ENCODE results near the gene NAALADL2. TPM values are rescaled to one million over a fixed set of nuclear protein-coding genes. Genes with fewer than 3 reads are reported as not detected.
"Not testable (repeated sequence)": the region's sequence is repeated elsewhere in the genome, so short reads cannot be mapped to it uniquely, and the experiment has no call there.

Gene NAALADL2
- polyA plus RNA-seq, 2 donors, result 0.26 to 0.54 TPM

- H3K27me3 ChIP-seq (ENCODE audit: control insufficient read depth in 1 of 2, insufficient read depth in 2 of 2, low read length in 2 of 2), result no peaks in the 10 kb centered on the region
- H3K4me1 ChIP-seq (ENCODE audit: control insufficient read depth in 2 of 2, insufficient read depth in 2 of 2, low read length in 1 of 2), result no peaks in the 10 kb centered on the region
- WGBS, 2 donors, result 82 to 83% methylated on average over 6 of the region's 6 CpGs
Observed at GRCh38 chr3:175411946-175412345, 552.8 kb downstream of the NAALADL2 start.

GRCh38 chr3:175413926-175414325 is 554.8 kb downstream of the NAALADL2 start:
- H3K27me3 ChIP-seq (ENCODE audit: control insufficient read depth in 1 of 2, insufficient read depth in 2 of 2, low read length in 2 of 2), result no peaks in the 10 kb centered on the region
- WGBS, 2 donors, result 87 to 91% methylated on average over 4 of the region's 4 CpGs
- no peaks in the 10 kb centered on the region for H3K4me1 ChIP-seq (ENCODE audit: control insufficient read depth in 2 of 2, insufficient read depth in 2 of 2, low read length in 1 of 2)
- H3K27ac ChIP-seq (ENCODE audit: low read depth in 2 of 2, low read length in 1 of 2), result no peak overlapping the region
- no peak overlapping the region for H3K4me3 ChIP-seq (ENCODE audit: low read depth in 1 of 2, low read length in 2 of 2)
- no peaks in the 10 kb centered on the region for H3K36me3 ChIP-seq (ENCODE audit: control insufficient read depth in 2 of 2, insufficient read depth in 2 of 2, low read length in 1 of 2)
- no peaks in the 10 kb centered on the region for H3K9me3 ChIP-seq (ENCODE audit: control insufficient read depth in 2 of 2, insufficient read depth in 1 of 2, low read depth in 1 of 2, low read length in 1 of 2)

More at GRCh38 chr3:175411946-175412345, 552.8 kb downstream of the NAALADL2 start:
- no peaks in the 10 kb centered on the region for H3K36me3 ChIP-seq (ENCODE audit: control insufficient read depth in 2 of 2, insufficient read depth in 2 of 2, low read length in 1 of 2)
- H3K9me3 ChIP-seq (ENCODE audit: control insufficient read depth in 2 of 2, insufficient read depth in 1 of 2, low read depth in 1 of 2, low read length in 1 of 2), result no peaks in the 10 kb centered on the region
- H3K27ac ChIP-seq (ENCODE audit: low read depth in 2 of 2, low read length in 1 of 2), result no peak overlapping the region
- no peak overlapping the region for H3K4me3 ChIP-seq (ENCODE audit: low read depth in 1 of 2, low read length in 2 of 2)

GRCh38 chr3:175416600-175416999 is 557.5 kb downstream of the NAALADL2 start:
- Histone ChIP-seq H3K27ac (ENCODE audit: low read depth in 2 of 2, low read length in 1 of 2) (no peak overlapping the region), H3K27me3 (ENCODE audit: control insufficient read depth in 1 of 2, insufficient read depth in 2 of 2, low read length in 2 of 2) (no peaks in the 10 kb centered on the region), H3K36me3 (ENCODE audit: control insufficient read depth in 2 of 2, insufficient read depth in 2 of 2, low read length in 1 of 2) (no peaks in the 10 kb centered on the region), H3K4me1 (ENCODE audit: control insufficient read depth in 2 of 2, insufficient read depth in 2 of 2, low read length in 1 of 2) (no peaks in the 10 kb centered on the region), H3K9me3 (ENCODE audit: control insufficient read depth in 2 of 2, insufficient read depth in 1 of 2, low read depth in 1 of 2, low read length in 1 of 2) (no peaks in the 10 kb centered on the region), H3K4me3 (ENCODE audit: low read depth in 1 of 2, low read length in 2 of 2) (no peak overlapping the region)
- WGBS, 2 donors, result 94 to 95% methylated on average over 2 of the region's 2 CpGs

- Histone ChIP-seq H3K27me3 (ENCODE audit: control insufficient read depth in 1 of 2, insufficient read depth in 2 of 2, low read length in 2 of 2) (no peaks in the 10 kb centered on the region), H3K4me3 (ENCODE audit: low read depth in 1 of 2, low read length in 2 of 2) (no peak overlapping the region), H3K4me1 (ENCODE audit: control insufficient read depth in 2 of 2, insufficient read depth in 2 of 2, low read length in 1 of 2) (no peaks in the 10 kb centered on the region), H3K36me3 (ENCODE audit: control insufficient read depth in 2 of 2, insufficient read depth in 2 of 2, low read length in 1 of 2) (no peaks in the 10 kb centered on the region), H3K9me3 (ENCODE audit: control insufficient read depth in 2 of 2, insufficient read depth in 1 of 2, low read depth in 1 of 2, low read length in 1 of 2) (no peaks in the 10 kb centered on the region), H3K27ac (ENCODE audit: low read depth in 2 of 2, low read length in 1 of 2) (no peak overlapping the region)
- 88% methylated on average over 1 of the region's 1 CpG for WGBS, 2 donors
Observed at GRCh38 chr3:175417426-175417825, 558.3 kb downstream of the NAALADL2 start.

GRCh38 chr3:175421902-175422301 is 562.8 kb downstream of the NAALADL2 start:
- H3K4me3 ChIP-seq (ENCODE audit: low read depth in 1 of 2, low read length in 2 of 2), result no peak overlapping the region
- no peaks in the 10 kb centered on the region for H3K4me1 ChIP-seq (ENCODE audit: control insufficient read depth in 2 of 2, insufficient read depth in 2 of 2, low read length in 1 of 2)
- H3K27me3 ChIP-seq (ENCODE audit: control insufficient read depth in 1 of 2, insufficient read depth in 2 of 2, low read length in 2 of 2), result no peaks in the 10 kb centered on the region
- peaks cover 0 to 2% of the 10 kb centered on the region in 2 donors for H3K9me3 ChIP-seq (ENCODE audit: control insufficient read depth in 2 of 2, insufficient read depth in 1 of 2, low read depth in 1 of 2, low read length in 1 of 2)
- H3K27ac ChIP-seq (ENCODE audit: low read depth in 2 of 2, low read length in 1 of 2), result no peak overlapping the region
- no peaks in the 10 kb centered on the region for H3K36me3 ChIP-seq (ENCODE audit: control insufficient read depth in 2 of 2, insufficient read depth in 2 of 2, low read length in 1 of 2)
- 68 to 73% methylated on average over 2 of the region's 2 CpGs for WGBS, 2 donors

- H3K27me3 ChIP-seq (ENCODE audit: control insufficient read depth in 1 of 2, insufficient read depth in 2 of 2, low read length in 2 of 2), result no peaks in the 10 kb centered on the region
- no peaks in the 10 kb centered on the region for H3K4me1 ChIP-seq (ENCODE audit: control insufficient read depth in 2 of 2, insufficient read depth in 2 of 2, low read length in 1 of 2)
- 77 to 87% methylated on average over 2 of the region's 2 CpGs for WGBS, 2 donors
- H3K27ac ChIP-seq (ENCODE audit: low read depth in 2 of 2, low read length in 1 of 2), result no peak overlapping the region
- H3K36me3 ChIP-seq (ENCODE audit: control insufficient read depth in 2 of 2, insufficient read depth in 2 of 2, low read length in 1 of 2), result no peaks in the 10 kb centered on the region
- H3K9me3 ChIP-seq (ENCODE audit: control insufficient read depth in 2 of 2, insufficient read depth in 1 of 2, low read depth in 1 of 2, low read length in 1 of 2), result peaks cover 0 to 2% of the 10 kb centered on the region in 2 donors
- H3K4me3 ChIP-seq (ENCODE audit: low read depth in 1 of 2, low read length in 2 of 2), result no peak overlapping the region
Observed at GRCh38 chr3:175422744-175423143, 563.6 kb downstream of the NAALADL2 start.

- not testable (repeated sequence) for H3K36me3 ChIP-seq (ENCODE audit: control insufficient read depth in 2 of 2, insufficient read depth in 2 of 2, low read length in 1 of 2); H3K27me3 ChIP-seq (ENCODE audit: control insufficient read depth in 1 of 2, insufficient read depth in 2 of 2, low read length in 2 of 2); H3K27ac ChIP-seq (ENCODE audit: low read depth in 2 of 2, low read length in 1 of 2); H3K4me3 ChIP-seq (ENCODE audit: low read depth in 1 of 2, low read length in 2 of 2); H3K4me1 ChIP-seq (ENCODE audit: control insufficient read depth in 2 of 2, insufficient read depth in 2 of 2, low read length in 1 of 2); H3K9me3 ChIP-seq (ENCODE audit: control insufficient read depth in 2 of 2, insufficient read depth in 1 of 2, low read depth in 1 of 2, low read length in 1 of 2)
- WGBS, 2 donors, result 85 to 90% methylated on average over 2 of the region's 2 CpGs
Observed at GRCh38 chr3:175423848-175424247, 564.7 kb downstream of the NAALADL2 start.

- Histone ChIP-seq H3K9me3 (ENCODE audit: control insufficient read depth in 2 of 2, insufficient read depth in 1 of 2, low read depth in 1 of 2, low read length in 1 of 2) (peaks cover 0 to 2% of the 10 kb centered on the region in 2 donors), H3K27ac (ENCODE audit: low read depth in 2 of 2, low read length in 1 of 2) (no peak overlapping the region), H3K27me3 (ENCODE audit: control insufficient read depth in 1 of 2, insufficient read depth in 2 of 2, low read length in 2 of 2) (no peaks in the 10 kb centered on the region), H3K4me3 (ENCODE audit: low read depth in 1 of 2, low read length in 2 of 2) (no peak overlapping the region), H3K4me1 (ENCODE audit: control insufficient read depth in 2 of 2, insufficient read depth in 2 of 2, low read length in 1 of 2) (no peaks in the 10 kb centered on the region), H3K36me3 (ENCODE audit: control insufficient read depth in 2 of 2, insufficient read depth in 2 of 2, low read length in 1 of 2) (no peaks in the 10 kb centered on the region)
- 84 to 86% methylated on average over 5 of the region's 5 CpGs for WGBS, 2 donors
Observed at GRCh38 chr3:175426805-175427204, 567.7 kb downstream of the NAALADL2 start.

- no peaks in the 10 kb centered on the region for H3K27me3 ChIP-seq (ENCODE audit: control insufficient read depth in 1 of 2, insufficient read depth in 2 of 2, low read length in 2 of 2)
- H3K36me3 ChIP-seq (ENCODE audit: control insufficient read depth in 2 of 2, insufficient read depth in 2 of 2, low read length in 1 of 2), result no peaks in the 10 kb centered on the region
- H3K4me1 ChIP-seq (ENCODE audit: control insufficient read depth in 2 of 2, insufficient read depth in 2 of 2, low read length in 1 of 2), result no peaks in the 10 kb centered on the region
- no peak overlapping the region for H3K27ac ChIP-seq (ENCODE audit: low read depth in 2 of 2, low read length in 1 of 2)
- H3K4me3 ChIP-seq (ENCODE audit: low read depth in 1 of 2, low read length in 2 of 2), result no peak overlapping the region
- peaks cover 0 to 2% of the 10 kb centered on the region in 2 donors for H3K9me3 ChIP-seq (ENCODE audit: control insufficient read depth in 2 of 2, insufficient read depth in 1 of 2, low read depth in 1 of 2, low read length in 1 of 2)
Observed at GRCh38 chr3:175428466-175428865, 569.3 kb downstream of the NAALADL2 start.

GRCh38 chr3:175430983-175431773 is 572.0 kb downstream of the NAALADL2 start:
- no peaks in the 10 kb centered on the region for H3K4me1 ChIP-seq (ENCODE audit: control insufficient read depth in 2 of 2, insufficient read depth in 2 of 2, low read length in 1 of 2)
- WGBS, 2 donors, result 50 to 56% methylated on average over 8 of the region's 8 CpGs
- no peaks in the 10 kb centered on the region for H3K27me3 ChIP-seq (ENCODE audit: control insufficient read depth in 1 of 2, insufficient read depth in 2 of 2, low read length in 2 of 2)
- no peak overlapping the region for H3K4me3 ChIP-seq (ENCODE audit: low read depth in 1 of 2, low read length in 2 of 2)
- no peak overlapping the region for H3K27ac ChIP-seq (ENCODE audit: low read depth in 2 of 2, low read length in 1 of 2)
- no peaks in the 10 kb centered on the region for H3K9me3 ChIP-seq (ENCODE audit: control insufficient read depth in 2 of 2, insufficient read depth in 1 of 2, low read depth in 1 of 2, low read length in 1 of 2)
- H3K36me3 ChIP-seq (ENCODE audit: control insufficient read depth in 2 of 2, insufficient read depth in 2 of 2, low read length in 1 of 2), result no peaks in the 10 kb centered on the region

All from esophagus (tissue), 2 donors.